GM13977 (cell line): ENCODE data around the gene NEK10.
"Not testable (repeated sequence)": the region's sequence is repeated elsewhere in the genome, so short reads cannot be mapped to it uniquely, and the experiment has no call there.

Experiments
- DNase-seq: peaks from one replicate; pipeline ENCODE4 v3.0.0; 2012; ENCODE audit warnings: low spot score
- in situ Hi-C: fragments of 300-500 bp; cut with MboI; formaldehyde crosslinking; loops from one replicate; pipeline ENCODE4 v1.12.0; 2022; ENCODE audit warnings: low sequenced_read_pairs, low pct_unique_long_range_greater_than_20kb, mixed read lengths, inconsistent platforms; ENCODE audit not compliant: unreplicated experiment
- TF ChIP-seq, protein P1 (sequence below): IDR thresholded peaks from 2 replicates; pipeline ENCODE4 v1.5.1; 2012; ENCODE audit warnings: mild to moderate bottlenecking, control low read depth; ENCODE audit not compliant: insufficient read depth; ENCODE audit errors: extremely low read depth, missing control alignments

NEK10 gene

DNA sequence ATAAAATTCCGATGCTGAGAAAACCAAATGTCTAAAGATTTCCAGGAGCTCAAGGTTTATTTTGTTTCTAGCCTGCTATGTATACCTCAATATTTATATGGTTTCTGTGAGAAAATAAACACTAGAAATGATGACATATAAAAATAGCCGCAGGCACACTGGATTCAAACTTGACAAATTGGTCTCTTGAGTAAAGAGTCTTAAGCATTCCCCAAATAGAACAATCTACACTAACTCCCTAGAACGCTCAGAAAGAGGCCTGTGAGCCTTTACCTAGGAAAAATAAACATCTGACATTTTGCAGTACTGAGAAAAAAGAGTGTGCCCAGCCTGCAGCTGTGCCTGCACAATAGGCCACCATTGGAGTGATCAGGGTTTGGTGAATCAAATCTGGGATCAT lies 75.2 kb downstream of the NEK10 start:
- in situ Hi-C loops, result no loop called here
- TF ChIP-seq, protein P1, sequence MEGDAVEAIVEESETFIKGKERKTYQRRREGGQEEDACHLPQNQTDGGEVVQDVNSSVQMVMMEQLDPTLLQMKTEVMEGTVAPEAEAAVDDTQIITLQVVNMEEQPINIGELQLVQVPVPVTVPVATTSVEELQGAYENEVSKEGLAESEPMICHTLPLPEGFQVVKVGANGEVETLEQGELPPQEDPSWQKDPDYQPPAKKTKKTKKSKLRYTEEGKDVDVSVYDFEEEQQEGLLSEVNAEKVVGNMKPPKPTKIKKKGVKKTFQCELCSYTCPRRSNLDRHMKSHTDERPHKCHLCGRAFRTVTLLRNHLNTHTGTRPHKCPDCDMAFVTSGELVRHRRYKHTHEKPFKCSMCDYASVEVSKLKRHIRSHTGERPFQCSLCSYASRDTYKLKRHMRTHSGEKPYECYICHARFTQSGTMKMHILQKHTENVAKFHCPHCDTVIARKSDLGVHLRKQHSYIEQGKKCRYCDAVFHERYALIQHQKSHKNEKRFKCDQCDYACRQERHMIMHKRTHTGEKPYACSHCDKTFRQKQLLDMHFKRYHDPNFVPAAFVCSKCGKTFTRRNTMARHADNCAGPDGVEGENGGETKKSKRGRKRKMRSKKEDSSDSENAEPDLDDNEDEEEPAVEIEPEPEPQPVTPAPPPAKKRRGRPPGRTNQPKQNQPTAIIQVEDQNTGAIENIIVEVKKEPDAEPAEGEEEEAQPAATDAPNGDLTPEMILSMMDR, result no peak
- DNase-seq, result no peak

DNA sequence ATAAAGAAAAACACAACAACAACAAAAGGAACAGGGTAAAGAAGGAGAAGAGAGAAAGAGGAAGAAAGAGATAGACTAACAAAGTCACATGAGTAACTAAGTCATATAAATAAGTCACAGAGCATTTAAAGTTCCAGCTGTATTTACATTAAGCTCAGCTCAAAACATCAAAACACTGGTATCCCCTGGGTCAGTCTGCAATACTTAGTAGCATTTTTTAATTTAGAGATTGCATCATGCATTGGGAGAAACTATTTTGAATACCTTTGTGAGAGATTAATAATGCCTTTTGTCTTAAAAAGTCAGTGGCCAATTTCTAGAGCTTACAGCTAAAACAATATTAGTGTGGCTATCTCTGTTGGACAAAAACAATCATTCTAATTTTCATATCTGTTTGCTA lies 78.4 kb downstream of the NEK10 start:
- in situ Hi-C loops, result no loop called here
- no peak for DNase-seq
- TF ChIP-seq, protein P1, result no peak

DNA sequence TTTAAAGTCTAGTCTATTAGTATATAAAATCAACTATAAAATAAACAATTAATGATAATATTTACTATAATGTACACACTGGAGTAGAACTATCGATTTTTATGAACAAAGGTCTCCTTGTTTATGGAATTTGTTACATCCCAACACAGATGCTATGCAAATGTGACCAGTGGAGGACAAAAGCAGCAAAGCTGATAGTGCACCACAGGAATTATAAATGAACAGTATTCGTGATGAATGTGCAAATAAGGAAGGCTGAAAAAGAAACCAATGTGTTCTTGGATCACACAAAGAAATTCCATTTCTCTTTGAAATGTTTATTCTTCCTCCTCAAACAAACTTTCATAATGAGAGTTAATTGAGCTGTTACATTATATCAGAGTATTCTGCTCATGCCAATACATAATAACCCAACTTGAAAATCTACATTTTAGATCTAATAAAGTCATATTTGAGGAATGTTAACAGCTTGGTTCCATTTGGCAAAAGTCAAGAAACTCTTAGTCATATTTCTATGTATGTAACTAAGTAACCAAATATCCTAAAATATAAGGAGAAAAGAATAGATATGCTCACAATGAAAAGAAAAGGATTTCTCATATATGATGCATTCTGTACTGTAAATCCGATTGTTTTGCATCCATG lies 79.3 kb downstream of the NEK10 start:
- TF ChIP-seq, protein P1, result no peak
- DNase-seq, result no peak
- in situ Hi-C loops, result no loop called here

DNA sequence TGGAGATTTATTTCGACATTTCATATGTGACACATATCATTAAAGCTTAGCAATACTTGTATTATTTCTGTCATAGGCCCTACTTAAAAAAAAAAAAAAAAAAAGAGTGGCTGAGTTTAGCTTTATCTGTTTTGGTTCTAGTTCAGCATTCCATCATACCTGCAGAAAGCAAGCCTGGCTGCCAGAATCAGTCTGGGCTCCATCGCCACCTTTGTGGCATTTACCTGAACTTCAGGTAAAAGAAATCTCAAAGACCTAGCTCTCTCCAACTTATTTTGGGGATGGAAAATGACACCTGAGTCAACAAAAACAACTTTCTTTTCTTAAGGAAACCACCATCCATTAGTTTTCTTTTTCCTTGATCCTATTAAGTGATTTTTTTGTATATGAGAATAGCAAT lies 82.1 kb downstream of the NEK10 start:
- in situ Hi-C loops, result no loop called here
- TF ChIP-seq, protein P1, result no peak

DNA sequence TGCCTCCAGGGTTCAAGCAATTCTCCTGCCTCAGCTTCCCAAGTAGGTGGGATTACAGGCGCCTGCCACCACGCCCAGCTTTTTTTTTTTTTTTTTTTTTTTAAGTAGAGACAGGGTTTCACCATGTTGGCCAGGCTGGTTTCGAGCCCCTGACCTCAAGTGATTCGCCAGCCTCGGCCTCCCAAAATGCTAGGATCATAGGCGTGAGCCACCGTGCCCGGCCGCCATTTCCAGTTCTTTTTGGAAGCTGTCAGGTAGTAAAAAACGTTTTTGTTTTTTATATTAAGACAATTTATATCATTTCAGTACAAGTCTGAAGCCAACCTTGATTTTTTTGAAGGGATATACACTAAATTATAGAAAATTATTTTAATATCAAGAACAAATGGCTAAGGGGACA lies 82.7 kb downstream of the NEK10 start:
- in situ Hi-C loops, result not testable (repeated sequence)

More for the DNA sequence above, 82.1 kb downstream of the NEK10 start:
- no peak for DNase-seq

DNA sequence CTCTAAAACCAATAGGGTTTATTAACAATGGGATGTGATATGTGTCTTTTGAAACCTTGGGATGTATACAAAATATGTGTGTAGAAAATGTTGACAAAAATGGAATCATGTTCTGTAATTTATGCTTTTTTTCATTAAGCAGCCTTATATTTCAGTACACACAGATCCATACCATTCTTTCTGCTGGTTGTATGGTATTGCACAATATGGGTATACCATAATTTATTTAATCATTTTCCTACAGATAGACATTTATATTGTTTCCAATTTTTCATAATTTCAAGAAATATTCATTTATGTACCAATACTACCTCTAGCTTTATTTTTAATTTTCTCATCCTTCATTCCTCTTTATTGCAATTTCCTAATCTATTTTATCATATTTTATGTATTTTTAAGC lies 83.5 kb downstream of the NEK10 start:
- TF ChIP-seq, protein P1, result no peak
- in situ Hi-C loops, result no loop called here
- no peak for DNase-seq

More for the DNA sequence above, 82.7 kb downstream of the NEK10 start:
- not testable (repeated sequence) for DNase-seq

DNA sequence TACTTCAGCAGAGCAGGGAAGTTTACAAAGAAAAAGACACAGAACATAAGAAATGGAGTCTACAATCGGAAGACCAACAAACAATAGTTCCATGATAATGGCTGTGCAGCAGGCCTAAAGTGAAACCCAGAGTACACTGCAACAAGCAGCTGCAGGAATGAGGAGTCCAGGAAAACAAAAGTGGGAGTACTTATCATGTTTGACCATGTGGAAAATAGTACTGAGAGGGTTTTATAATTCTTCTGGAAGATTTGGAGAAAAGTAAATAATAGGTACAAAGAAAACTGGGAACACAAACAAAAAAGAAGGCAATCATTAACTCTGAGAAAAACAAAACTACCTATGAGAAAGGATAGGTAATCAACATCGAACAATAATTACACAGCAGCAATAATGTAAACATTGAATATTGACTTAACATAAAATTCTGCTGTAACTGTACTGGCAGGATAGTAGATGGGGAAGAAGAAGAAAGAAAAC lies 87.5 kb downstream of the NEK10 start:
- TF ChIP-seq, protein P1, result no peak
- DNase-seq, result no peak
- in situ Hi-C loops, result no loop called here
